Breast epithelium (tissue), 3 donors: ENCODE data around the gene NOL3.

Experiments used
- POLR2A ChIP-seq: fragments of 450-650 bp; IDR thresholded peaks from one replicate; pipeline ENCODE4 v1.6.1; 2016; ENCODE audit warnings: antibody characterized with exemption, mild to moderate bottlenecking, moderate library complexity
- TF ChIP-seq, protein P1 (sequence below), 3 donors: fragments of 450-650 bp; IDR thresholded peaks; one replicate each; pipeline ENCODE4 v1.5.1; 2016 to 2017; ENCODE audit warnings: antibody characterized with exemption in 3 of 3, mild to moderate bottlenecking in 3 of 3, moderate library complexity in 3 of 3

- TF ChIP-seq, protein P1, sequence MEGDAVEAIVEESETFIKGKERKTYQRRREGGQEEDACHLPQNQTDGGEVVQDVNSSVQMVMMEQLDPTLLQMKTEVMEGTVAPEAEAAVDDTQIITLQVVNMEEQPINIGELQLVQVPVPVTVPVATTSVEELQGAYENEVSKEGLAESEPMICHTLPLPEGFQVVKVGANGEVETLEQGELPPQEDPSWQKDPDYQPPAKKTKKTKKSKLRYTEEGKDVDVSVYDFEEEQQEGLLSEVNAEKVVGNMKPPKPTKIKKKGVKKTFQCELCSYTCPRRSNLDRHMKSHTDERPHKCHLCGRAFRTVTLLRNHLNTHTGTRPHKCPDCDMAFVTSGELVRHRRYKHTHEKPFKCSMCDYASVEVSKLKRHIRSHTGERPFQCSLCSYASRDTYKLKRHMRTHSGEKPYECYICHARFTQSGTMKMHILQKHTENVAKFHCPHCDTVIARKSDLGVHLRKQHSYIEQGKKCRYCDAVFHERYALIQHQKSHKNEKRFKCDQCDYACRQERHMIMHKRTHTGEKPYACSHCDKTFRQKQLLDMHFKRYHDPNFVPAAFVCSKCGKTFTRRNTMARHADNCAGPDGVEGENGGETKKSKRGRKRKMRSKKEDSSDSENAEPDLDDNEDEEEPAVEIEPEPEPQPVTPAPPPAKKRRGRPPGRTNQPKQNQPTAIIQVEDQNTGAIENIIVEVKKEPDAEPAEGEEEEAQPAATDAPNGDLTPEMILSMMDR (IDR thresholded peaks at IDR 0.05), result no peak
- no peak for TF ChIP-seq POLR2A
Measured at GRCh38 chr16:67192781-67193361, 22.5 kb downstream of the NOL3 start.
